Measurements from ENCODE around the gene MRAS.

The MRAS gene

DNA sequence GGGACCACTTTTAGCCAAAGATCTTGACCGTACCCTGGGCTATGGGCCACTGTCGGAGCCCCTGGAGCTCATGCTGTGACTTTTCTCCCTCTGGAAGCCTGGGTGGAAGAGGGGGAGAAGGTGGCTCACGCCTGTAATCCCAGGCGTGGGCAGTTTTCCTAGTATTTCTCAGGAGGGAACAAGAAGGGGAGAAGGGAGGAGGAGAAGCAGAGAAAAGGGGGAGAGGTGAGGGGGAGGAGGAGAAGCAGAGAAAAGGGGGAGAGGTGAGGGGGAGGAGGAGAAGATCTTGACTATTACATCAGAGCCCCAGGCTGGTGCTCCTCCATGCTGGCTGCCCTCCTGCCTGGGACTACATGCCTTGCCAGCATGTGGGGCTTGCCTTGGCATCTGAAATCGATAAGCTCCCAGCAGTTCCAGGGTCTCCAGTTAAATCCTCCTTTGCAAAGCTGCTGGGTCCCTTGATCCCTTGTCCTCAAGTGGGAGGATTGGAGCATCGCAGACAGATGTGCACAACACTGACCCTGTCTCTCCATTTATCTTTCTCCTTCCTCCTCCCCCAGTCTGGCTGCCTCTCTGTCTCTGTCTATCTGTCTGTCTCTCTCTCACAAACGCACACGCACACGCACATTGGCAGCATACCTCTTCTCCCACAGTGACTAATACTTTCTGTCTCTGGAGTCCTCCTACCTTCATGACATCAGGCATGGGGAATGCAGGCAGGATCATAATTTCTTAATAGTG is 41.6 kb downstream of the MRAS start:
- Mint-ChIP-seq H3K9me3 (no peaks in the 10 kb centered on the region), H3K4me1 (no peaks in the 10 kb centered on the region), H3K27me3 (peaks cover 22% of the 10 kb centered on the region), H3K4me3 (no peak overlapping the region), H3K36me3 (ENCODE audit: insufficient read depth) (no peaks in the 10 kb centered on the region), H3K27ac (ENCODE audit: low read depth) (no peak overlapping the region)
- ATAC-seq (replicated peaks; ENCODE audit: extremely low read depth, poor library complexity, severe bottlenecking) (no peak), DNase-seq (ENCODE audit: low spot score in 2 of 2) (no peak)

DNA sequence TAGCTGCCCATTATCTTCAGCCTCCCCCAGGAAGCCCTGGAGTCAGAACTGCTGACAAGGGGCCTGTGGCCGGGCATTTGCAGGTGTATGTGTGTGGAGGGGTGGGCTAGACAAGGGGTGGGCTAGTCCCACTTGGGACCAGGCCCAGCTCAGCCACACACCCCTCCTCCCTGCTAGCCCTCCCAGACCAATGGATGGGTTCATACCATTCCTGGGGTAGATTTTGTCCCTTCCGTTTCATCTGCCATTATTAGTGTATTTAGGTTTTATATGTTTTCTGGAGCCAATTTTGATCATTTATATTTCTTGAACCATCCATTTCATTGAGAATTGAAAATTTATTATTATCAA is 42.2 kb downstream of the MRAS start:
- Mint-ChIP-seq H3K36me3 (ENCODE audit: insufficient read depth) (no peaks in the 10 kb centered on the region), H3K4me3 (no peak overlapping the region), H3K27me3 (peaks cover 21% of the 10 kb centered on the region), H3K27ac (ENCODE audit: low read depth) (no peak overlapping the region), H3K4me1 (no peaks in the 10 kb centered on the region), H3K9me3 (no peaks in the 10 kb centered on the region)
- ATAC-seq (replicated peaks; ENCODE audit: extremely low read depth, poor library complexity, severe bottlenecking) (no peak), DNase-seq (ENCODE audit: low spot score in 2 of 2) (no peak)

DNA sequence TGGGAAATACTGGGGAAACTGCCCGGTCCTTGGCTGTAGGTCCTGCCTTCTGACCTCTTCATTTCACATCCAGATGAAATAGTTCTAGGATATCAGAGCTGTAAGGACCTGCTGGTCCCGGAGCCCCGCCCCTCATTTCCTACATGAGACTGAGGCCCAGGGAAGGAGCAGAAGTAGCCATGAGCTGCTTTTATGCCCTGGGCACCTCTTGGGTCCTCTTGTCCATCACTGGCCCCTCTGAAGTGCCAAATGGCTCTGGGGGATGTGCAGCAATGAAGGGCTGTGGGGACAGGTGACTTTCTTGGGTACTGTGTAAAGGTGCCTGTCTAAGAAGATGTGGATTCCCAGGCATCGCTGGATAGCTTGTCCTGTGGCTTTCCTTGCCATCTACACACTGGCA is 45.8 kb downstream of the MRAS start:
- no peaks in the 10 kb centered on the region for H3K4me1 Mint-ChIP-seq
- DNase-seq (ENCODE audit: low spot score in 2 of 2) (no peak), ATAC-seq (replicated peaks; ENCODE audit: extremely low read depth, poor library complexity, severe bottlenecking) (no peak)
- no peak overlapping the region for H3K4me3 Mint-ChIP-seq
- H3K36me3 Mint-ChIP-seq (ENCODE audit: insufficient read depth), result no peaks in the 10 kb centered on the region
- H3K27me3 Mint-ChIP-seq, result peaks cover 23% of the 10 kb centered on the region
- no peaks in the 10 kb centered on the region for H3K9me3 Mint-ChIP-seq
- H3K27ac Mint-ChIP-seq (ENCODE audit: low read depth), result no peak overlapping the region

DNA sequence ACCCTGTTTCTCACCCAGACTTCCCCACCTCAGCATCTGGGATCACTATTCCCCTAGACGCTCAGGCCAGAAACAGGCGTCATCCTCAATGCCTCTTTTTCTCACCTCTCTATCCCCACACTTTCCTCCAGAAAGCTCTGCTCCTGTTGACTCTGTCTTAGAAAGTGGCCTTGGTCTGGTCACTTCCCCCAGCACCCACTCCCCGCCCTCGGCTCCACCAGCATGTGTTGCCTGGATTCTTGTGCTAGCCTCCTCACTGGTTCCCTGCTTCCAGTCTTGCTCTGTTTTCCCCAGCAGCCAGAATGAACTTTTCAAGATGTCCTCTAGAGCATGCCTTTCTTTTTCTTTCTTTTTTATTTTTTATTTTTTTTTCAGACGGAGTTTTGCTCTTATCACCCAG is 46.3 kb downstream of the MRAS start:
- H3K27ac Mint-ChIP-seq (ENCODE audit: low read depth), result no peak overlapping the region
- H3K9me3 Mint-ChIP-seq, result no peaks in the 10 kb centered on the region
- no peak for DNase-seq (ENCODE audit: low spot score in 2 of 2)
- H3K36me3 Mint-ChIP-seq (ENCODE audit: insufficient read depth), result no peaks in the 10 kb centered on the region
- no peak for ATAC-seq (replicated peaks; ENCODE audit: extremely low read depth, poor library complexity, severe bottlenecking)
- H3K27me3 Mint-ChIP-seq, result peaks cover 18% of the 10 kb centered on the region
- H3K4me1 Mint-ChIP-seq, result no peaks in the 10 kb centered on the region
- H3K4me3 Mint-ChIP-seq, result no peak overlapping the region

DNA sequence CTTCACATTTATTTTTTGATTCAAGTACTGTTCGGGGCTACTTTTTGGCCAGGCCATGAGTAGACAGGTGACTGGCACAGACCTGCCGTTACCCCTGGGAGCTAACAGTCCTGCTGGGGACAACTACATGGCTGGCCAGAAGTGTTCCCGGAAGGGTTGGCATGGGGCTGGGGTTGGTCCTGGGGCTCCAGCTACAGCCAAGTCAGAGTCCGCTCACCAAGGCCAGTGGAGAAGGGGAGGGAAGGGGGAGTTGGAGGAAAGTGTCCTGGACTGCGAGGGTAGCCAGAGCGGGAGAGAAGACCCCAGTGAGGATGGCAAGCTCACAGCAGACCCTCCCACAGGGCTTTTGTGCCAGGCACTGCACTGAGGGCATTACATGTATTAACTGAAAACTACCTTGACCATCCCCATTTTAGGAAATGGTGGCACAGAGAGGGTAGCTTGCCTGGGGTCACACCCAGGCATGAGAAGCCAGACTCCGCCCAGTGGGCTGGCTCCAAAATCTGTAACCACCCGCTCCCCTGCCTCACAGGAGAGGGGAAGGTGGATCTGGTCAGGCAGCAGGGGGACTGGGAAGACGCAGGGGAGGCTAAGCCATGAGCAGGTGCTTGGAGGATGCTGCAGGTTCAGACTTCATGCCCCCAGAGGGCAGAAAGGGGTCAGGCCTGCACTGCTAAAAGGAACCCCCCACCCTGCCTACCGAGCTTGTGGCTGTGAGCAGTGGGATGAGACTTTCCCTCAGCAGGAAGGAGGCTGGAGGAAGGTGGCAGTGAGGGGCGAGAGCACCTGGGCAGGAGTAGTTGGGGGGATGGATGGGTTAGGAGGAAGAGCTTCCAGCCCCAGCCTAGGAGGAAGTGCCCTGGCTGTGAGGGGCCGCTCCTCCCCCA is 47.7 kb downstream of the MRAS start:
- H3K4me1 Mint-ChIP-seq, result no peaks in the 10 kb centered on the region

DNA sequence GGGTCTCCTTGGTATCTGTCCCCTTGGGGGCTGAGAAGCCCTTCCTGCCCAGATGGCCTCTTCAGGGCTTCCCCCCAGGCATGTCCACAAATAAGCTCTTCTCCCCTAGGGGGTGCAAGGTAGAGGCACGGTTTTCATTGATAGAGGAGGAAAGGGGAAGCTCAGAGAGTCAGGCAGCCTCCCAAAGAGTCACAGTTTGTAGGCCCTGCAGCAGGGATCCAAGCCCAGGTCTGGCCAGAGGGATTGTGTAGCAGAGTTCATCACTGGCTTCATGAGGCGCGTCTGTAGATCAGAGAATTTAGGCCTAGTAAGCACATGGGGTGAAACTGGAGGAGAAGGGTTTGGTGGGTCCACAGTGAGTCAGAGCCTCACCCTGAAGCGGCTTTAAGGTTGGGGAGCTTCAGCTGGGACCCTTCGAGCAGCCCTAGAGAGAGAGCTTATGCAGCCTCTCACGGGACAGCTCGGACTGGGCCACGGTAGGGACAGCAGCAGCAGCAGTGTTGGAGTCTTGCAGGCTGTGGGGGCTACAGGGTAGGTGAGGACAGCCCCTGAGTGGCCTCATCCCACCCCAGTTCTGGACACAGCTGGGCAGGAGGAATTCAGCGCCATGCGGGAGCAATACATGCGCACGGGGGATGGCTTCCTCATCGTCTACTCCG is 48.5 kb downstream of the MRAS start:
- H3K9me3 Mint-ChIP-seq, result no peaks in the 10 kb centered on the region
- ATAC-seq (replicated peaks; ENCODE audit: extremely low read depth, poor library complexity, severe bottlenecking), result no peak
- no peaks in the 10 kb centered on the region for H3K4me1 Mint-ChIP-seq
- no peak overlapping the region for H3K4me3 Mint-ChIP-seq
- no peaks in the 10 kb centered on the region for H3K36me3 Mint-ChIP-seq (ENCODE audit: insufficient read depth)
- no peak overlapping the region for H3K27ac Mint-ChIP-seq (ENCODE audit: low read depth)
- DNase-seq (ENCODE audit: low spot score in 2 of 2), result no peak
- peaks cover 22% of the 10 kb centered on the region for H3K27me3 Mint-ChIP-seq

More for the DNA sequence above, 47.7 kb downstream of the MRAS start:
- H3K27ac Mint-ChIP-seq (ENCODE audit: low read depth), result no peak overlapping the region
- no peaks in the 10 kb centered on the region for H3K9me3 Mint-ChIP-seq
- H3K36me3 Mint-ChIP-seq (ENCODE audit: insufficient read depth), result no peaks in the 10 kb centered on the region
- ATAC-seq (replicated peaks; ENCODE audit: extremely low read depth, poor library complexity, severe bottlenecking), result no peak
- H3K4me3 Mint-ChIP-seq, result no peak overlapping the region
- H3K27me3 Mint-ChIP-seq, result peaks cover 14% of the 10 kb centered on the region
- no peak for DNase-seq (ENCODE audit: low spot score in 2 of 2)

DNA sequence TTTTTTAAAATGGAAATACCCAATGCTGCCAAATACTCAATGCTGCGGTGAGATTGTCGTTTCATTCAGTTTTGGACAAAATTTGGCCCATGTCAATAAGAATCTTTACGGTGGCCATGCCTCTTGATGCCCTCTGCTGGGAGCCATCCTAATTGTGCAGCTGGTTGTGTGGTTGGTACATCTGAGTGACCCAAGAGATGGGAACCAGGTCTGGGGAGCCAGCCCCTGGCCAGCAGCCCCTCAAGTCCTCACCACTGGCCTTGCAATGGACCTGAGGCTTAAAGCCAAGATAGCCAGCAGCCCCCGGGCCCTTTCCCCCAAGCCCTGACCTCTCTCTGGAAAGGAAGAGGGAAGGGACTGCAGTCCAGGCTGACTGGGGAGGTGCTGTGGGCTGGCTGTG is 49.6 kb downstream of the MRAS start:
- H3K4me1 Mint-ChIP-seq, result no peaks in the 10 kb centered on the region
- ATAC-seq (replicated peaks; ENCODE audit: extremely low read depth, poor library complexity, severe bottlenecking) (no peak), DNase-seq (ENCODE audit: low spot score in 2 of 2) (no peak)
- no peak overlapping the region for H3K4me3 Mint-ChIP-seq
- no peak overlapping the region for H3K27ac Mint-ChIP-seq (ENCODE audit: low read depth)
- H3K36me3 Mint-ChIP-seq (ENCODE audit: insufficient read depth), result no peaks in the 10 kb centered on the region
- no peaks in the 10 kb centered on the region for H3K9me3 Mint-ChIP-seq
- H3K27me3 Mint-ChIP-seq, result peaks cover 28% of the 10 kb centered on the region

DNA sequence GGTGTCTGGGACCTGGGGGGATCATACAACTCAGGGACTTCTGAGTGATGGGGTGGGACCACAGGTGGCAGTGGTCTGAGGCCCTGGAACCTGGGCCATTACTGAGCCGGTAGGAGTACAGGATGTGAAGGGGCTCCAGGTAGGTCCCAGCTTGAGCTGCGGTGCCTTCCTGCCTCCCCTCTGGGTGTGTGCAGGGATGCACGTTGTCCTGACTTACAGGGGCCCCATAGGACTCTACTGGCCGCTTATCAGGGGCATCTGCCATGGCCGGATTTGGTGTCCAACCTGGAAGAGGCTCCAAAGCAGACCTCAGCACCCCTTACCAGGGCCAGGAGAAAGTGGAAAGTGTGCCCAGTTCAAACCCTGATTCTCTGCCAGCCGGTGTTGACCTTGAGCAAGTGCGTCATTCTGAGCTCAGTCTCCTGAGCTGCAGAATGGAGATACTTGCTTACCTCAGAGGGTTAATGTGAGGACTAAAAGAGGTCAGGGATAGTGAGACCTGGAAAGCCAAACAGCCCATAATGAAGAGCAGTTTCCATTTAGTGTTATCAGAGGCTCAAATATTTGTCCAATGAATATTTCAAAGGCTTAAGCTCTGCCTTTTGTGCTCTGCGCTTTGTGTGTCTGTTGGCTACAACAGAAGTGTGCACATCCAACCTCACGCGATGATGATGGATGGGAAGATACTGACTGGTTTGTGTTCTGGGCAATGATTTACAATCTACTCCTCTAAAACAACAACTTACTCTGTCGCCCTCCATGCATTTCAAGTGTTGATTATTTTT is 50.6 kb downstream of the MRAS start:
- Mint-ChIP-seq H3K36me3 (ENCODE audit: insufficient read depth) (no peaks in the 10 kb centered on the region), H3K9me3 (no peaks in the 10 kb centered on the region), H3K27me3 (peaks cover 31% of the 10 kb centered on the region), H3K4me3 (no peak overlapping the region), H3K4me1 (no peaks in the 10 kb centered on the region), H3K27ac (ENCODE audit: low read depth) (no peak overlapping the region)
- ATAC-seq (replicated peaks; ENCODE audit: extremely low read depth, poor library complexity, severe bottlenecking), result no peak
- DNase-seq (ENCODE audit: low spot score in 2 of 2), result no peak

DNA sequence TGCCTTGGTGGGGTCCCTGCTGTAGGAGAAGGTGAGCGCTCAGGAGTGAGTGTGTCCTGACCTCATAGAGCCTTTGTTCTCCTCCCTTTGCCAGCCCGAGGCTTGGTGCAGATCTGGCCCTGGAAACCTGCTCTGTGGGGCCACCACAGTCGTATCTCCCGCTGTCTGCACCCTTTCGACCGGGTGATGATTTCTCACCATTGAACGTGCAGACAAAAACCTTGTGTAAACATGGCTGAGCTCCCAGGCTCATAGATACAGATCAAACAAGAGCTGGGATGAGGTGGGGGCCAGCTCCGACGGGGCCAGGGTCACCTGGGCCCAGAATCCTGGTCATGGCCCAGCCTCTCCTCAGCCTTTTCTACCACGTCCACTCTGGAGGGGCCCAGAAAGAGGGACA is 51.4 kb downstream of the MRAS start:
- Mint-ChIP-seq H3K4me1 (no peaks in the 10 kb centered on the region), H3K4me3 (no peak overlapping the region), H3K27ac (ENCODE audit: low read depth) (no peak overlapping the region), H3K36me3 (ENCODE audit: insufficient read depth) (no peaks in the 10 kb centered on the region), H3K9me3 (no peaks in the 10 kb centered on the region), H3K27me3 (peaks cover 38% of the 10 kb centered on the region)
- DNase-seq (ENCODE audit: low spot score in 2 of 2), result no peak
- ATAC-seq (replicated peaks; ENCODE audit: extremely low read depth, poor library complexity, severe bottlenecking), result no peak

DNA sequence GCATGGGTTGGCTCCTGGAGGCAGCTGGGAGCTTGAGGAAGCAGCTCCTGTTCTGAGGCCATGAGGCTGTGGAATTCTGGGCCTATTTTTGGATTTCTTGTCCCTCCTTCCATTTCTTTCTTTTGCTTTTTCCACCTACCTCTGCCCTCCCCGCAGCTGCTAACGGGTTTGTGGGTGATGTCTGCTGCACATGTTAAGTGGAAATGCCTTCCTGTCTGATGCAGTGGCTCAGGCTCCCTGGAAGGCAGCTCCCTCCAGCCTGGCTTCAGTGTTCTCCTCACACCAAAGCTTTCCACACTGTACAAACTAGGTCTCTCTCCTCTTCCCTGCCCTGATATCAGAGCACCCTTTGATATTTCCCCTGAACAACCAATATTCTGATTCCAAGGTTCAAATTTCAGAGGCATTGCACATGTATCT is 52.3 kb downstream of the MRAS start:
- no peaks in the 10 kb centered on the region for H3K9me3 Mint-ChIP-seq
- peaks cover 44% of the 10 kb centered on the region for H3K27me3 Mint-ChIP-seq
- ATAC-seq (replicated peaks; ENCODE audit: extremely low read depth, poor library complexity, severe bottlenecking) (no peak), DNase-seq (ENCODE audit: low spot score in 2 of 2) (no peak)
- H3K4me1 Mint-ChIP-seq, result no peaks in the 10 kb centered on the region
- no peak overlapping the region for H3K27ac Mint-ChIP-seq (ENCODE audit: low read depth)
- no peaks in the 10 kb centered on the region for H3K36me3 Mint-ChIP-seq (ENCODE audit: insufficient read depth)
- H3K4me3 Mint-ChIP-seq, result no peak overlapping the region

DNA sequence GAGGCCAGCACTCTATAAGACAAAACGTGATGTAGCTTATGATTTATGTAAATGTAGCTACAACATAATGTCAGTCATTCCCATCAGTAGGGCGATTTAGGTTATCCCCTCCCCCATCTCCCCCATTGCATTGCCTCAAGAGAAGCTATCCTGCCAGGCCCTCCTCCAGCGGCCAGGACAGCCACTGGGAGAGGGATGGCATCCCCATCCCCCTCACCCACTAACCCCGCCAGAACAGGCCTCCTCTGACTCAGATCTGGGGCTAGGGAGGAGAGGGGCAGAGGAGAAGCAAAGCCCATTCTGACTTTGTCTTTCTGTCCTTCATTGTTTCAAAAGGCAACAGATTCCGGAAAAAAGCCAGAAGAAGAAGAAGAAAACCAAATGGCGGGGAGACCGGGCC is 53.5 kb downstream of the MRAS start:
- no peak overlapping the region for H3K4me3 Mint-ChIP-seq
- no peak for ATAC-seq (replicated peaks; ENCODE audit: extremely low read depth, poor library complexity, severe bottlenecking)
- peaks cover 47% of the 10 kb centered on the region for H3K27me3 Mint-ChIP-seq
- no peaks in the 10 kb centered on the region for H3K36me3 Mint-ChIP-seq (ENCODE audit: insufficient read depth)
- no peaks in the 10 kb centered on the region for H3K4me1 Mint-ChIP-seq
- H3K27ac Mint-ChIP-seq (ENCODE audit: low read depth), result no peak overlapping the region
- DNase-seq (ENCODE audit: low spot score in 2 of 2), result no peak
- no peaks in the 10 kb centered on the region for H3K9me3 Mint-ChIP-seq

DNA sequence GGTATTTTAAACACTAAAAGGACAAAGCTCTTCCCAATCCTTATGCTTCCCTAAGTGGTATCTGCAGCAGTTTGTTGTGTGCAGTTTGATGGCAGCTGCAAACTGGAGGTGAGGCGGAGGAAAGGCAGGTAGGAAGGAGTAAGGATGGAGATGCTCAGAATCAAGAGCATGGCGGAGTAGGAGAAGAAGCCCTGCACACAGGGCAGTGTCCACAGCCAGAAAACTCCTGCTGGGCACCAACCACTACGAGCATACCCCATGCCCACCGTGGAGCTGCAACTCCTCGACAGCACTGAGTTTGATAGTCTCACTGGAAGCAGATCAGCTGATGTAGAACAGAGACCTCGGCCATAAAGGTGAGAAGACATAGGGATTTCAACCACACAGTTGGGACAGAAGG is 55.7 kb downstream of the MRAS start:
- ATAC-seq (replicated peaks; ENCODE audit: extremely low read depth, poor library complexity, severe bottlenecking), result no peak
- H3K36me3 Mint-ChIP-seq (ENCODE audit: insufficient read depth), result no peaks in the 10 kb centered on the region
- peaks cover 57% of the 10 kb centered on the region for H3K27me3 Mint-ChIP-seq
- no peak for DNase-seq (ENCODE audit: low spot score in 2 of 2)
- H3K9me3 Mint-ChIP-seq, result no peaks in the 10 kb centered on the region
- H3K4me3 Mint-ChIP-seq, result no peak overlapping the region
- H3K27ac Mint-ChIP-seq (ENCODE audit: low read depth), result no peak overlapping the region
- no peaks in the 10 kb centered on the region for H3K4me1 Mint-ChIP-seq

Data from central memory CD8-positive, alpha-beta T cell (primary cell).